HL-60 (cell line): ENCODE results near the gene TRMT112.

ENCODE experiments used
- CTCF ChIP-seq: IDR thresholded peaks from one replicate; pipeline ENCODE4 v1.5.1; 2011; ENCODE audit warnings: low read length, control low read depth, inconsistent platforms; ENCODE audit not compliant: insufficient read depth
- GABPA ChIP-seq: IDR thresholded peaks from 2 replicates; pipeline ENCODE4 v1.6.1; 2012; ENCODE audit warnings: low read depth
- POLR2AphosphoS5 ChIP-seq: IDR thresholded peaks from 2 replicates; pipeline ENCODE4 v1.6.1; 2012; ENCODE audit warnings: low read depth
- SPI1 ChIP-seq: IDR thresholded peaks from 2 replicates; pipeline ENCODE4 v1.6.1; 2012; ENCODE audit warnings: low read depth, mild to moderate bottlenecking, borderline replicate concordance
- TF ChIP-seq, protein P1 (sequence below): IDR thresholded peaks from 2 replicates; pipeline ENCODE4 v1.6.1; 2012; ENCODE audit warnings: low read depth; ENCODE audit not compliant: insufficient replicate concordance

GRCh38 chr11:64352995-64353714 is 35.8 kb upstream of the TRMT112 start:
- TF ChIP-seq GABPA (no peak), CTCF (no peak), POLR2AphosphoS5 (no peak), SPI1 (no peak)
- TF ChIP-seq, protein P1, sequence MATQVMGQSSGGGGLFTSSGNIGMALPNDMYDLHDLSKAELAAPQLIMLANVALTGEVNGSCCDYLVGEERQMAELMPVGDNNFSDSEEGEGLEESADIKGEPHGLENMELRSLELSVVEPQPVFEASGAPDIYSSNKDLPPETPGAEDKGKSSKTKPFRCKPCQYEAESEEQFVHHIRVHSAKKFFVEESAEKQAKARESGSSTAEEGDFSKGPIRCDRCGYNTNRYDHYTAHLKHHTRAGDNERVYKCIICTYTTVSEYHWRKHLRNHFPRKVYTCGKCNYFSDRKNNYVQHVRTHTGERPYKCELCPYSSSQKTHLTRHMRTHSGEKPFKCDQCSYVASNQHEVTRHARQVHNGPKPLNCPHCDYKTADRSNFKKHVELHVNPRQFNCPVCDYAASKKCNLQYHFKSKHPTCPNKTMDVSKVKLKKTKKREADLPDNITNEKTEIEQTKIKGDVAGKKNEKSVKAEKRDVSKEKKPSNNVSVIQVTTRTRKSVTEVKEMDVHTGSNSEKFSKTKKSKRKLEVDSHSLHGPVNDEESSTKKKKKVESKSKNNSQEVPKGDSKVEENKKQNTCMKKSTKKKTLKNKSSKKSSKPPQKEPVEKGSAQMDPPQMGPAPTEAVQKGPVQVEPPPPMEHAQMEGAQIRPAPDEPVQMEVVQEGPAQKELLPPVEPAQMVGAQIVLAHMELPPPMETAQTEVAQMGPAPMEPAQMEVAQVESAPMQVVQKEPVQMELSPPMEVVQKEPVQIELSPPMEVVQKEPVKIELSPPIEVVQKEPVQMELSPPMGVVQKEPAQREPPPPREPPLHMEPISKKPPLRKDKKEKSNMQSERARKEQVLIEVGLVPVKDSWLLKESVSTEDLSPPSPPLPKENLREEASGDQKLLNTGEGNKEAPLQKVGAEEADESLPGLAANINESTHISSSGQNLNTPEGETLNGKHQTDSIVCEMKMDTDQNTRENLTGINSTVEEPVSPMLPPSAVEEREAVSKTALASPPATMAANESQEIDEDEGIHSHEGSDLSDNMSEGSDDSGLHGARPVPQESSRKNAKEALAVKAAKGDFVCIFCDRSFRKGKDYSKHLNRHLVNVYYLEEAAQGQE, result no peak
